ENCODE results near the gene NPHS1. TPM values are rescaled to one million over a fixed set of nuclear protein-coding genes. Genes with fewer than 3 reads are reported as not detected.
A peak's percentile ranks its signal among the peaks of the same experiment; 100 is the strongest.

NPHS1 gene
- total RNA-seq, 2 experiments from 2014 or later, result not detected

GRCh38 chr19:35789978-35790944 lies 62.0 kb downstream of the NPHS1 start:
- ChIA-PET POLR2A (interaction anchor here (0.6 kb wide), 1 partner anchor 50 kb away, joined by 3 read pairs; no protein-coding TSS in a partner anchor), CTCF (interaction anchor here (0.7 to 0.9 kb wide), 2 partner anchors 29 to 257 kb away, joined by 3 read pairs; no protein-coding TSS in a partner anchor)
- ATAC-seq (no peak), DNase-seq (no peak)
- intact Hi-C loops (cut with DNase I, micrococcal nuclease), result no loop called here
- H3K27ac Mint-ChIP-seq, result no peak overlapping the region
- H3K9me3 Mint-ChIP-seq (ENCODE audit: low read depth), result no peaks in the 10 kb centered on the region
- H3K4me3 Mint-ChIP-seq, result no peak overlapping the region
- H3K27me3 Mint-ChIP-seq, result peaks cover 2% of the 10 kb centered on the region
- H3K4me1 Mint-ChIP-seq, result no peaks in the 10 kb centered on the region
- H3K36me3 Mint-ChIP-seq (ENCODE audit: low read depth), result no peaks in the 10 kb centered on the region

DNA sequence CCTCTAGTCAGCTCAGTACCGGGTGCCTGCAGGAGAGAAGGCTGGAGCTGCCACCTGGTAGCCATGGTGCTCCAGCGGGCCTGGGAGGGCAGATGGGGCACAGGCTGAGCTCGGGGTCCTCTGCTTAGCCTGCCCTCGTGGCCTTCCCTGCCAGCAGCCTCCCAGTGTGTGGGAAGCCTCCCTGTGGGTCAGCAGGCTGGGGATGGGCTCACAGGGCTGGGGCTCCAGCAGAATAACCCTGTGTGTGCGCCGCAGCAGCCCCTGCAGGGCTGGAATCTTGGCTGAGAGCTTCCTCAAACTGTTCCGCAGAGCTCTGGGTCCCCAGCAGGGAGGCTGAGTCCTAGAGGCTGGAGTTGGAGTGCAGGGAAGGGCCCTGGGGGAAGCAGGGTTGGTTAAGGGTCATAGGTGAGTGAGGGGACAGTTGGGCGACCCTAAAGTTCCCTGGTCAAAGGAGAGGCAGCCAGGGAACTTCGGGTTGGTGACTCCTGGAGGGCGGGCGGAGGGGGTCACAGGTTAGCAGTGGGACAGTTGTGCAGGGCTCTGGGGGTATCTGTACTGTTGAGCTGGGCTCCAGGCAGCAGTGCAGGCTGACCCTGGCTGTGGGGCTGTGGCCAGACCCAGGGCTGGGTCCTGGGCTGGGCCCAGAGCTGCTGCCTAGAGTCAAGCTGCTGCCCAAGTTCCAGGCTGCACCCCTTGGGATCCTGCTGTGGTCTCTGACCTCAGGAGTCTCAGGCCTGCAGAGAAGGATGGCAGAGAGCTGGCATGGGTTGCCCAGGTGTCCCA lies 62.9 kb downstream of the NPHS1 start:
- Mint-ChIP-seq H3K4me1 (no peaks in the 10 kb centered on the region), H3K9me3 (ENCODE audit: low read depth) (no peaks in the 10 kb centered on the region), H3K27me3 (peaks cover 2% of the 10 kb centered on the region), H3K4me3 (no peak overlapping the region), H3K36me3 (ENCODE audit: low read depth) (no peaks in the 10 kb centered on the region), H3K27ac (no peak overlapping the region)
- CTCF ChIA-PET, result interaction anchor here (0.6 kb wide), 1 partner anchor 15 kb away, joined by 4 read pairs; no protein-coding TSS in a partner anchor
- POLR2A ChIA-PET, result interaction anchor here (0.6 kb wide), 1 partner anchor 49 kb away, joined by 3 read pairs; no protein-coding TSS in a partner anchor
- ATAC-seq (no peak), DNase-seq (no peak)
- intact Hi-C loops (cut with DNase I, micrococcal nuclease), result no loop called here

DNA sequence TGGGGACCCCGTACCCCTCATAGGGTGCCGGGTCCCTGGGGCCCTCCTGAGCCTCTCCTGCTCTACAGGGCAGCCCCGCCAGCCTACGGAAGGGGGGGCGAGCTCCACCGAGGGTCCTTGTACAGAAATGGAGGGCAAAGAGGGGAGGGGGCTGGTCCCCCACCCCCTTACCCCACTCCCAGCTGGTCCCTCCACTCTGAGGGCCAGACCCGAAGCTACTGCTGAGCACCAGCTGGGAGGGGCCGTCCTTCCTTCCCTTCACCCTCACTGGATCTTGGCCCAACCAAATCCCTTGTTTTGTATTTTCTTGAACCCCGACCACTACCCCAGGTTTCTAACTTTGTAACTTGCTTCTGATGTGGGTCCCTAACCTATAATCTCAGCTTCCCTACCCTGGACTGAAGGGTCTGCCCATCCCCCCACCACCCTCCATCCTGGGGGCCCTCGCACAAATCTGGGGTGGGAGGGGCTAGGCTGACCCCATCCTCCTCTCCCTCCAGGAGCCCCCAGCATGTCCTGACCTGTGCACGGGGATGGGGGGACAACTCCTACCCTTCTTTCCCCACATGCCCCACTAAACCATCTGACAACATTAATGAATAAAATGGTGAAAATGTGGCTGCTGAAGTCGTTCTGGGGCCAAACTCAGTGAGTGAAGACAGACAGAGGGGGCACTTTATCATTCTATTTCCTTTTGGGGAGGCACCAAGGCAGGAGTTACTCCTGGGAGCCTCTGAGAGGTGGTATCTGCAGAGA lies 63.9 kb downstream of the NPHS1 start:
- ChIA-PET CTCF (interaction anchor here (1.0 kb wide), 1 partner anchor 65 kb away, joined by 3 read pairs; no protein-coding TSS in a partner anchor), POLR2A (no interaction called here)
- no peaks in the 10 kb centered on the region for H3K27me3 Mint-ChIP-seq
- intact Hi-C loops (cut with DNase I, micrococcal nuclease), result no loop called here
- ATAC-seq (no peak), DNase-seq (no peak)
- H3K4me3 Mint-ChIP-seq, result no peak overlapping the region
- H3K4me1 Mint-ChIP-seq, result no peaks in the 10 kb centered on the region
- no peaks in the 10 kb centered on the region for H3K36me3 Mint-ChIP-seq (ENCODE audit: low read depth)
- H3K27ac Mint-ChIP-seq, result no peak overlapping the region
- no peaks in the 10 kb centered on the region for H3K9me3 Mint-ChIP-seq (ENCODE audit: low read depth)

DNA sequence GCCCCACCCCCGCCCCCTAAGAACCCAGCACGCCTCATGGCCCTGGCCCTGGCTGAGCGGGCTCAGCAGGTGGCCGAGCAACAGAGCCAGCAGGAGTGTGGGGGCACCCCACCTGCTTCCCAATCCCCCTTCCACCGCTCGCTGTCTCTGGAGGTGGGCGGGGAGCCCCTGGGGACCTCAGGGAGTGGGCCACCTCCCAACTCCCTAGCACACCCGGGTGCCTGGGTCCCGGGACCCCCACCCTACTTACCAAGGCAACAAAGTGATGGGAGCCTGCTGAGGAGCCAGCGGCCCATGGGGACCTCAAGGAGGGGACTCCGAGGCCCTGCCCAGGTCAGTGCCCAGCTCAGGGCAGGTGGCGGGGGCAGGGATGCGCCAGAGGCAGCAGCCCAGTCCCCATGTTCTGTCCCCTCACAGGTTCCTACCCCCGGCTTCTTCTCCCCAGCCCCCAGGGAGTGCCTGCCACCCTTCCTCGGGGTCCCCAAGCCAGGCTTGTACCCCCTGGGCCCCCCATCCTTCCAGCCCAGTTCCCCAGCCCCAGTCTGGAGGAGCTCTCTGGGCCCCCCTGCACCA lies 65.0 kb downstream of the NPHS1 start:
- no peaks in the 10 kb centered on the region for H3K9me3 Mint-ChIP-seq (ENCODE audit: low read depth)
- intact Hi-C loops (cut with DNase I, micrococcal nuclease), result no loop called here
- H3K27ac Mint-ChIP-seq, result no peak overlapping the region
- ATAC-seq (no peak), DNase-seq (no peak)
- H3K4me3 Mint-ChIP-seq, result no peak overlapping the region
- H3K27me3 Mint-ChIP-seq, result no peaks in the 10 kb centered on the region
- ChIA-PET POLR2A (no interaction called here), CTCF (interaction anchor here (1.0 kb wide), 1 partner anchor 64 kb away, joined by 3 read pairs; no protein-coding TSS in a partner anchor)
- H3K4me1 Mint-ChIP-seq, result no peaks in the 10 kb centered on the region
- H3K36me3 Mint-ChIP-seq (ENCODE audit: low read depth), result no peaks in the 10 kb centered on the region

- Mint-ChIP-seq H3K4me3 (no peak overlapping the region), H3K27ac (no peak overlapping the region)
Measured at GRCh38 chr19:35786299-35787160, 65.8 kb downstream of the NPHS1 start.

DNA sequence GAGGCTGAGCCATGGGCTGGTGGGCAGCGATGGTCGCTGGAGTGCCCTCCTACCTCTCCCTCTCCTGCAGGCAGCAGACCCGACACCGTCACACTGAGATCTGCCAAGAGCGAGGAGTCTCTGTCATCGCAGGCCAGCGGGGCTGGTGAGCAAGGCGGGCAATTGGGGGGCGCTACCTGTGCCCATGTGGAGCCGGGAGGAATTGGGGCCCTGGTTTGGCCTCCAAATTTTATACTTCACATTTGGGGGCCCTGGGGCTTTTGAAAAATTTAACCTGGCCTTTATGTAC lies 67.0 kb downstream of the NPHS1 start:
- no peaks in the 10 kb centered on the region for H3K9me3 Mint-ChIP-seq (ENCODE audit: low read depth)
- peaks cover 3% of the 10 kb centered on the region for H3K36me3 Mint-ChIP-seq (ENCODE audit: low read depth)
- DNase-seq (no peak), ATAC-seq (no peak)
- POLR2A ChIA-PET, result no interaction called here
- CTCF ChIA-PET, result no interaction called here
- no peaks in the 10 kb centered on the region for H3K4me1 Mint-ChIP-seq
- intact Hi-C loops (cut with DNase I, micrococcal nuclease), result no loop called here
- H3K4me3 Mint-ChIP-seq, result no peak overlapping the region
- no peaks in the 10 kb centered on the region for H3K27me3 Mint-ChIP-seq
- H3K27ac Mint-ChIP-seq, result no peak overlapping the region

More at GRCh38 chr19:35786299-35787160, 65.8 kb downstream of the NPHS1 start:
- ChIA-PET POLR2A (no interaction called here), CTCF (no interaction called here)
- DNase-seq (no peak), ATAC-seq (no peak)
- H3K9me3 Mint-ChIP-seq (ENCODE audit: low read depth), result no peaks in the 10 kb centered on the region
- no peaks in the 10 kb centered on the region for H3K4me1 Mint-ChIP-seq
- intact Hi-C loops (cut with DNase I, micrococcal nuclease), result no loop called here
- no peaks in the 10 kb centered on the region for H3K36me3 Mint-ChIP-seq (ENCODE audit: low read depth)
- no peaks in the 10 kb centered on the region for H3K27me3 Mint-ChIP-seq

- DNase-seq (no peak), ATAC-seq (no peak)
- intact Hi-C loops (cut with DNase I, micrococcal nuclease), result no loop called here
- no peak overlapping the region for H3K27ac Mint-ChIP-seq
- H3K4me3 Mint-ChIP-seq, result no peak overlapping the region
- H3K36me3 Mint-ChIP-seq (ENCODE audit: low read depth), result peaks cover 4% of the 10 kb centered on the region
- no peaks in the 10 kb centered on the region for H3K9me3 Mint-ChIP-seq (ENCODE audit: low read depth)
- ChIA-PET POLR2A (no interaction called here), CTCF (no interaction called here)
- H3K27me3 Mint-ChIP-seq, result no peaks in the 10 kb centered on the region
- H3K4me1 Mint-ChIP-seq, result no peaks in the 10 kb centered on the region
Measured at GRCh38 chr19:35784503-35785338, 67.6 kb downstream of the NPHS1 start.

DNA sequence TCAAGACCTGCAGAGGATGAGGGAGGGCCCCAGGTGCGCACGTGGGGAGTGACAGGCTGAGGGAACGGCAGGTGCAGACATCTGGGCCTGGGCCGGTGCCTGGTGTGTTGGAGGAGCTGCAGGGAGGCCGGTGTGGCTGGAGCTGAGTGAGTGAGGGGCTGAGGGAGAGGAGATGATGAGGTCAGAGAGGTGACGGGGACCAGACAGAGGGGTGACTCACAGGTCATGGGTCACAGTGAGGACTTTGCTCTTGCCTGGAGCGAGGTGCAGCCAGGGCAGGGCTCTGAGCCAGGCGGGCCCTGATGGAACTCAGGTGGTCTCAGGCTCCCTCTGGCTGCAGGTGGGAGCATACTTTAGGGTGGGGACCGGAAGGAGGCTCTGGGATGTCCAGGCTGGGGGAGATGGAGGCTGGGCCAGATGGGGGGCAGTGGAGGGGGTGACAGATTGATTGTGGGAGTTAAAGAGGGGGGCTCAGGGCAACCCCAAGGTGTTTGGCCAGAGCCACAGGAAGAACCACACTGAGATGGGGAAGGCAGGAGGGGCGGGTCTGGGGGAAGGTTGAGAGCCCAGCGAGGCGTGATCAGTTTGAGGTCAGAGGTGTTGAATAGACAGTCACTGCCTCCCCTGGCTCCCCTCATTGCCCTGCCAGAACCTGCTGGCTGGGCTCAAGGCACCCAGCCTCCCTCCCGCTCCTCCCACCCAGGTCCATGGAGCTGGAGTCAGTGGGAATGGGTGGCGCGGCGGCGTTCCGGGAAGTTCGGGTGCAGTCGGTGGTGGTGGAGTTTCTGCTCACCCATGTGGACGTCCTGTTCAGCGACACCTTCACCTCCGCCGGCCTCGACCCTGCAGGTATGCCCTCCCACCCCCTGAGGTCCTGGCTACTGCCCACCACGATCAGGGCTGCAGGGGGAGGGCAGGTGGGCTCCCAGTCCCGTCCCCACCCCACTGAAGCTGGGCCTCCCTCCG lies 68.6 kb downstream of the NPHS1 start:
- peak; percentile 16 for ATAC-seq
- Mint-ChIP-seq H3K9me3 (ENCODE audit: low read depth) (no peaks in the 10 kb centered on the region), H3K36me3 (ENCODE audit: low read depth) (peaks cover 5% of the 10 kb centered on the region), H3K4me3 (no peak overlapping the region), H3K4me1 (no peaks in the 10 kb centered on the region), H3K27me3 (no peaks in the 10 kb centered on the region), H3K27ac (no peak overlapping the region)
- DNase-seq, result no peak
- ChIA-PET CTCF (no interaction called here), POLR2A (no interaction called here)
- intact Hi-C loops (cut with DNase I, micrococcal nuclease), result no loop called here

DNA sequence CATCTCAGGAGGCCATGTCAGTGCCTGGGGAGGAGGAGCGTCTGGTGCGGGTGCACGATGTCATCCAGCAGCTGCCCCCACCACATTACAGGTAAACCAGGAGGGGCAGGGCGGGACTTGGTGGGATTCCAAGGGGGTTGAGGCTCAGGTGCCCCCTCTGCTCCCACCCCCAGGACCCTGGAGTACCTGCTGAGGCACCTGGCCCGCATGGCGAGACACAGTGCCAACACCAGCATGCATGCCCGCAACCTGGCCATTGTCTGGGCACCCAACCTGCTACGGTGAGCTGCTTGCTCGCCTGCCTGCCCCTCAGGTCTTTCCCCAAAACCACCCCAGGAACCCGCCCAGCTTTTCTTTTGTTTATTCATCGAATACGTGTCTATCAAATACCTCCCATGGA lies 69.7 kb downstream of the NPHS1 start:
- DNase-seq (no peak), ATAC-seq (no peak)
- Mint-ChIP-seq H3K4me1 (no peaks in the 10 kb centered on the region), H3K9me3 (ENCODE audit: low read depth) (no peaks in the 10 kb centered on the region), H3K4me3 (no peak overlapping the region), H3K36me3 (ENCODE audit: low read depth) (peaks cover 5% of the 10 kb centered on the region), H3K27ac (no peak overlapping the region), H3K27me3 (no peaks in the 10 kb centered on the region)
- POLR2A ChIA-PET, result no interaction called here
- CTCF ChIA-PET, result no interaction called here
- intact Hi-C loops (cut with DNase I, micrococcal nuclease), result no loop called here
